NOMO-1 (cell line): ENCODE results near the gene NFATC1.
A peak's percentile ranks its signal among the peaks of the same experiment; 100 is the strongest.
"Not testable (repeated sequence)": the region's sequence is repeated elsewhere in the genome, so short reads cannot be mapped to it uniquely, and the experiment has no call there.

Experiments used
- DNase-seq, 2 experiments: peaks; one replicate each; lab custom pipeline; 2025; ENCODE audit not compliant: unreplicated experiment in 2 of 2; lab: John Stamatoyannopoulos, UW

NFATC1 gene

GRCh38 chr18:79498662-79499061 lies 102.9 kb downstream of the NFATC1 start:
- DNase-seq, result no peak

GRCh38 chr18:79501006-79501405 lies 105.3 kb downstream of the NFATC1 start:
- no peak for DNase-seq

GRCh38 chr18:79502782-79503181 lies 107.1 kb downstream of the NFATC1 start:
- DNase-seq, result no peak

GRCh38 chr18:79503406-79503805 lies 107.7 kb downstream of the NFATC1 start:
- DNase-seq, result no peak

- no peak for DNase-seq
Measured at GRCh38 chr18:79504034-79504433, 108.3 kb downstream of the NFATC1 start.

- not testable (repeated sequence) for DNase-seq
Measured at GRCh38 chr18:79504495-79504894, 108.8 kb downstream of the NFATC1 start.

GRCh38 chr18:79505465-79505864 lies 109.7 kb downstream of the NFATC1 start:
- DNase-seq, result not testable (repeated sequence)

- peak in 1 of 2 experiments; percentile 10 for DNase-seq
Measured at GRCh38 chr18:79506191-79507075, 110.7 kb downstream of the NFATC1 start.

- DNase-seq, result no peak
Measured at GRCh38 chr18:79507076-79507545, 111.4 kb downstream of the NFATC1 start.

GRCh38 chr18:79507546-79508480 lies 112.1 kb downstream of the NFATC1 start:
- no peak for DNase-seq

GRCh38 chr18:79508565-79509535 lies 113.1 kb downstream of the NFATC1 start:
- DNase-seq, result peak in 1 of 2 experiments; percentile 3

GRCh38 chr18:79509536-79509930 lies 113.8 kb downstream of the NFATC1 start:
- no peak for DNase-seq

GRCh38 chr18:79510046-79510685 lies 114.4 kb downstream of the NFATC1 start:
- no peak for DNase-seq

GRCh38 chr18:79510731-79511241 lies 115.1 kb downstream of the NFATC1 start:
- no peak for DNase-seq

GRCh38 chr18:79511271-79511670 lies 115.5 kb downstream of the NFATC1 start:
- no peak for DNase-seq

- no peak for DNase-seq
Measured at GRCh38 chr18:79511671-79512301, 116.1 kb downstream of the NFATC1 start.

GRCh38 chr18:79512461-79513380 lies 117.0 kb downstream of the NFATC1 start:
- DNase-seq, result no peak
